Upper lobe of right lung (tissue), 1 donor: ENCODE results near the gene WFDC2. TPM values are rescaled to one million over a fixed set of nuclear protein-coding genes. Genes with fewer than 3 reads are reported as not detected.

Source experiments
- ATAC-seq: fragments of 200-7000 bp; cut with Tn5 transposase; one replicate; pipeline ENCODE4 v1.9.1; 2020; ENCODE audit warnings: mild to moderate bottlenecking, moderate library complexity
- DNase-seq: peaks from one replicate; pipeline ENCODE4 v3.0.0-alpha.2; 2020
- H3K27ac ChIP-seq: fragments of 200-600 bp; one replicate; pipeline ENCODE4 v1.8.0; 2022
- H3K27me3 ChIP-seq: fragments of 200-600 bp; one replicate; pipeline ENCODE4 v1.8.0; 2022; ENCODE audit warnings: mild to moderate bottlenecking
- H3K36me3 ChIP-seq: fragments of 200-600 bp; one replicate; pipeline ENCODE4 v1.8.0; 2022
- H3K4me1 ChIP-seq: fragments of 200-600 bp; one replicate; pipeline ENCODE4 v1.8.0; 2022
- H3K4me3 ChIP-seq: fragments of 200-600 bp; one replicate; pipeline ENCODE4 v1.8.0; 2022; ENCODE audit warnings: mild to moderate bottlenecking
- H3K9me3 ChIP-seq: fragments of 200-600 bp; one replicate; pipeline ENCODE4 v1.8.0; 2022
- intact Hi-C: fragments of 100-400 bp; cut with DNase I; formaldehyde crosslinking; loops from one replicate; pipeline ENCODE4 v1.11.0; 2022
- total RNA-seq: library from RNA; stranded (reverse); fragmentation: NEBNext Ultra II Directional; extraction: Animal tissue kit (Norgen Biotek cat#: 25700); gene quantifications from one replicate; pipeline ENCODE4 v1.2.1, GENCODE V29; 2021
- TF ChIP-seq, protein P1 (sequence below): fragments of 200-600 bp; IDR thresholded peaks from one replicate; pipeline ENCODE4 v1.8.0; 2022; ENCODE audit warnings: antibody characterized with exemption
- donor health status: DM: no; HTN: yes; CAD: no; lungs with severe emphysema.

The WFDC2 gene
- total RNA-seq, 1 donor from 2014 or later, result 113 TPM

GRCh38 chr20:45463709-45464108, 5.8 kb upstream of the WFDC2 start:
- intact Hi-C loops, result no loop called here
- TF ChIP-seq, protein P1, sequence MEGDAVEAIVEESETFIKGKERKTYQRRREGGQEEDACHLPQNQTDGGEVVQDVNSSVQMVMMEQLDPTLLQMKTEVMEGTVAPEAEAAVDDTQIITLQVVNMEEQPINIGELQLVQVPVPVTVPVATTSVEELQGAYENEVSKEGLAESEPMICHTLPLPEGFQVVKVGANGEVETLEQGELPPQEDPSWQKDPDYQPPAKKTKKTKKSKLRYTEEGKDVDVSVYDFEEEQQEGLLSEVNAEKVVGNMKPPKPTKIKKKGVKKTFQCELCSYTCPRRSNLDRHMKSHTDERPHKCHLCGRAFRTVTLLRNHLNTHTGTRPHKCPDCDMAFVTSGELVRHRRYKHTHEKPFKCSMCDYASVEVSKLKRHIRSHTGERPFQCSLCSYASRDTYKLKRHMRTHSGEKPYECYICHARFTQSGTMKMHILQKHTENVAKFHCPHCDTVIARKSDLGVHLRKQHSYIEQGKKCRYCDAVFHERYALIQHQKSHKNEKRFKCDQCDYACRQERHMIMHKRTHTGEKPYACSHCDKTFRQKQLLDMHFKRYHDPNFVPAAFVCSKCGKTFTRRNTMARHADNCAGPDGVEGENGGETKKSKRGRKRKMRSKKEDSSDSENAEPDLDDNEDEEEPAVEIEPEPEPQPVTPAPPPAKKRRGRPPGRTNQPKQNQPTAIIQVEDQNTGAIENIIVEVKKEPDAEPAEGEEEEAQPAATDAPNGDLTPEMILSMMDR, result no peak

DNA sequence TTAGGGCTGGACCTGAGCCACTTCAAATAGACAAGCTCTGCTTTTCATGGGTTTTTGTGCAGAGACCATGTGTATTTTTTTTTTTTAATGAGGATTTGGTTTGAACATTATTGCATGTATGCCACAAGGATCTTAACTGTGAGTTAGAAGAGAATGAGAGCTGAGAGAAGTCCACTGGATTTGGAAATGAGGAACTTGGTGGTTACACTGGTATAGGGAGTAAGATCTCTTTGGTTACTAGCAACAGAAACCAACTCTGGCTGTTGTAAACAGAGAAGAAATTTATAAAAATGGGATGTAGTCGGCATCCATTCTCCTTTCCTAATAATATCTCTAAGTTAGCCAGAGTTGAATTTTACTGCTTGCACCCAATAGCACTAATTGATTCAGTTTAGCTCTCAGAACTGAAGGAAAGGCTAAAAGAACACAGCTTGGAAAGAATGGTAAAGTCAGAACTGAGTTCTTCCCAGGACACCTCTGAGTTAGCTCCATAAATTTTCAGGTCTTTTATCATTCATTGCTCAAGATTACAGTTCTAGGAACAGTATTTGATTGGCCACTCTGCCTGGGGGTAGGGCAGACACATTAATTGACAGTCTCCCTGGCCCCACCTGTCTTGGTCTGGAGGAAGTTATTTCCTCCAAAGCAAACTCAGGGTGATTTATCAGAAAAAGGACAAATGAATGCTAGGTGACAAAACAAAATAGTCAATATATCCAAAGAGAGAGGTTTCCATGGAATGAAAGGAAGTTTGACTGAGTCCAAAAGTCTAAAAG, 3.9 kb upstream of the WFDC2 start:
- H3K27ac ChIP-seq, result no peak overlapping the region
- intact Hi-C loops, result no loop called here
- H3K4me1 ChIP-seq, result peaks cover 15% of the 10 kb centered on the region
- peaks cover 21% of the 10 kb centered on the region for H3K27me3 ChIP-seq
- H3K4me3 ChIP-seq, result no peak overlapping the region
- DNase-seq, result no peak
- no peaks in the 10 kb centered on the region for H3K36me3 ChIP-seq
- H3K9me3 ChIP-seq, result no peaks in the 10 kb centered on the region
- TF ChIP-seq, protein P1, result no peak
- no peak for ATAC-seq

More at GRCh38 chr20:45463709-45464108, 5.8 kb upstream of the WFDC2 start:
- no peak overlapping the region for H3K4me3 ChIP-seq
- H3K36me3 ChIP-seq, result no peaks in the 10 kb centered on the region
- H3K27me3 ChIP-seq, result peaks cover 10% of the 10 kb centered on the region
- no peaks in the 10 kb centered on the region for H3K9me3 ChIP-seq
- ATAC-seq (no peak), DNase-seq (no peak)
- H3K27ac ChIP-seq, result no peak overlapping the region
- H3K4me1 ChIP-seq, result peaks cover 5% of the 10 kb centered on the region

DNA sequence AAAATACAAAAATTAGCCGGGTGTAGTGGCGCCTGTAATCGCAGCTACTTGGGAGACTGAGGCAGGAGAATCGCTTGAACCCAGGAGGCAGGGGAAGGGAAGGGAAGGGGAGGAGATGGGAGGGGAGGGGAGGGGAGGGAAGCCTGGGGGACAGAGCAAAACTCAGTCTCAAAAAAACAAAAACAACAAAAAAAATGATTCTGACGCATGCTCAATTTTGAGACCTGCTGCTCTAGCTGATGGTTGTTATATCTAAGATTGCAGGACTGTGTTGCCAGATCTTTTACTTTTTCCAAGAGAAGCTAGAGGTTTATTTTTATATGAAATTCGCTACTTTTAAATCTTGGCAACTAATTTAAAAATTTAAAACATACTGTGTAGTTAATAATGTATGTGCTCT, 2.4 kb upstream of the WFDC2 start:
- Histone ChIP-seq H3K4me1 (peaks cover 20% of the 10 kb centered on the region), H3K9me3 (no peaks in the 10 kb centered on the region), H3K27ac (no peak overlapping the region), H3K36me3 (no peaks in the 10 kb centered on the region), H3K4me3 (no peak overlapping the region), H3K27me3 (peaks cover 28% of the 10 kb centered on the region)
- DNase-seq, result no peak
- TF ChIP-seq, protein P1, result no peak
- ATAC-seq, result no peak
- intact Hi-C loops, result no loop called here

DNA sequence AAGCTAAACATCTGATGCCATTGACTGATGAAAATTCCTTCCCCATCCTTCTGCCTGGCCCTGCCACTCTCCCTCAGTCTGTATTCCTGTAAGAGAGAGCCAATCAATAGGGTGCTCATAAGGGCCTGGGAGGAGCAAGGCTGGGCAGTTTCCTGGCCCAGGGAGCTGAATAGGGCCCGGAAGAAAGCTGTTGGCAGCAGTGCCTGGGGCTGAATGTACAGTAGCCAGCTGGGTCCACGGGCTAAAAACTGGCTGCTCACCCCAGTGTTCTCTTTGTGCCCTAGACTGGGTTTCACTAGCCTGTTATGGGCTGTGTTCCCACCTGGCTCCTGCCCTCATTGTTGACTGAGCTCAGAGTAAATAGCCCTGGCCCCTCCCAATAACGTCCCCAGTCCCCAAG, 1.7 kb upstream of the WFDC2 start:
- TF ChIP-seq, protein P1, result no peak
- intact Hi-C loops, result no loop called here
- no peak overlapping the region for H3K27ac ChIP-seq
- peak; percentile 18 for ATAC-seq
- H3K4me3 ChIP-seq, result no peak overlapping the region
- H3K4me1 ChIP-seq, result peaks cover 20% of the 10 kb centered on the region
- H3K9me3 ChIP-seq, result no peaks in the 10 kb centered on the region
- DNase-seq, result no peak
- peaks cover 28% of the 10 kb centered on the region for H3K27me3 ChIP-seq
- no peaks in the 10 kb centered on the region for H3K36me3 ChIP-seq

GRCh38 chr20:45470262-45470931, 844 bp downstream of the WFDC2 start:
- no peaks in the 10 kb centered on the region for H3K9me3 ChIP-seq
- TF ChIP-seq, protein P1, result no peak
- DNase-seq, result peak; percentile 90
- peaks cover 28% of the 10 kb centered on the region for H3K27me3 ChIP-seq
- H3K36me3 ChIP-seq, result no peaks in the 10 kb centered on the region
- peak overlapping the region; percentile 46 for H3K4me3 ChIP-seq
- peak; percentile 91 for ATAC-seq
- peaks cover 20% of the 10 kb centered on the region for H3K4me1 ChIP-seq
- intact Hi-C loops, result no loop called here
- peak overlapping the region; percentile 74 for H3K27ac ChIP-seq
